NCI-H460 (cell line): ENCODE data around the gene TMOD4. TPM values are rescaled to one million over a fixed set of nuclear protein-coding genes. Genes with fewer than 3 reads are reported as not detected.
A peak's percentile ranks its signal among the peaks of the same experiment; 100 is the strongest.
"Not testable (repeated sequence)": the region's sequence is repeated elsewhere in the genome, so short reads cannot be mapped to it uniquely, and the experiment has no call there.

ENCODE experiments used
- DNase-seq: peaks from one replicate; pipeline ENCODE4 v3.0.0-alpha.2; 2016; ENCODE audit warnings: low read depth; ENCODE audit errors: extremely low read depth
- polyA plus RNA-seq: library from polyadenylated mRNA; depleted of rRNA; stranded (reverse); fragments of >200 nt; gene quantifications from 2 replicates; pipeline ENCODE4 v1.2.3, GENCODE V29; 2014; cell fraction: nucleus; rRNA removed
- total RNA-seq: library from RNA; depleted of rRNA; stranded (reverse); fragments of >200 nt; shearing (Covaris generic); gene quantifications from 2 replicates; pipeline ENCODE4 v1.2.3, GENCODE V29; 2014; rRNA removed

The TMOD4 gene
- 0.87 TPM in 1 of 2 replicates, not detected in the other for total RNA-seq
- 0.76 TPM in 1 of 2 replicates, not detected in the other for polyA plus RNA-seq

- no peak for DNase-seq
Observed at GRCh38 chr1:151175863-151176262, at the start of gene TMOD4. Gene TMOD4 (minus strand): TSS chr1:151175981. CDS start chr1:151174875, 1,106 bp downstream.

- no peak for DNase-seq
Observed at GRCh38 chr1:151222130-151222529, 46.3 kb upstream of the TMOD4 start.

- no peak for DNase-seq
Observed at GRCh38 chr1:151221616-151222015, 45.8 kb upstream of the TMOD4 start.

- no peak for DNase-seq
Observed at GRCh38 chr1:151213560-151213959, 37.8 kb upstream of the TMOD4 start.

- no peak for DNase-seq
Observed at GRCh38 chr1:151211972-151212705, 36.4 kb upstream of the TMOD4 start.

GRCh38 chr1:151210830-151211229, 35.0 kb upstream of the TMOD4 start:
- DNase-seq, result no peak

GRCh38 chr1:151205381-151205965, 29.7 kb upstream of the TMOD4 start:
- DNase-seq, result not testable (repeated sequence)

GRCh38 chr1:151199873-151200581, 24.2 kb upstream of the TMOD4 start:
- DNase-seq, result no peak

GRCh38 chr1:151198254-151199127, 22.7 kb upstream of the TMOD4 start, which contains the start of gene PIP5K1A:
Gene PIP5K1A (plus strand): TSS chr1:151198552. CDS start chr1:151198997, 445 bp downstream.
- DNase-seq, result peak; percentile 99

- peak; percentile 69 for DNase-seq
Observed at GRCh38 chr1:151197863-151198253, 22.1 kb upstream of the TMOD4 start.

GRCh38 chr1:151196292-151196800, 20.6 kb upstream of the TMOD4 start:
- DNase-seq, result peak; percentile 96

GRCh38 chr1:151194894-151195594, 19.3 kb upstream of the TMOD4 start:
- DNase-seq, result peak; percentile 98

- no peak for DNase-seq
Observed at GRCh38 chr1:151193856-151194255, 18.1 kb upstream of the TMOD4 start.

- DNase-seq, result no peak
Observed at GRCh38 chr1:151193304-151193703, 17.5 kb upstream of the TMOD4 start.

GRCh38 chr1:151192047-151192446, 16.3 kb upstream of the TMOD4 start:
- no peak for DNase-seq

- DNase-seq, result peak; percentile 93
Observed at GRCh38 chr1:151189637-151190445, 14.1 kb upstream of the TMOD4 start, which contains the start of gene VPS72. Gene VPS72 (minus strand): TSS chr1:151190197. CDS start chr1:151190121, 76 bp downstream.

GRCh38 chr1:151188667-151189066, 12.9 kb upstream of the TMOD4 start:
- not testable (repeated sequence) for DNase-seq

GRCh38 chr1:151187205-151187604, 11.4 kb upstream of the TMOD4 start:
- no peak for DNase-seq

GRCh38 chr1:151184211-151184610, 8.4 kb upstream of the TMOD4 start:
- no peak for DNase-seq
